Naive thymus-derived CD8-positive, alpha-beta T cell (primary cell): ENCODE data around the gene CERS3. TPM values are rescaled to one million over a fixed set of nuclear protein-coding genes. Genes with fewer than 3 reads are reported as not detected.

Experiments used
- ATAC-seq, 2 donors: fragments of 150-1000 bp; cut with Tn5 transposase in 1 of 2; sonication (Bioruptor Pico), chemical (Tn5 transposase) in 1 of 2; 1 replicate in 1 of 2; 2 replicates in 1 of 2; pipeline ENCODE4 v1.10.0; 2021; ENCODE audit warnings: mild to moderate bottlenecking in 2 of 2, moderate library complexity in 2 of 2
- POLR2A ChIA-PET: fragments of 350-600 bp; sonication (Branson Sonifier 250); formaldehyde crosslinking; loops from one replicate; lab custom pipeline; 2021; ENCODE audit warnings: antibody characterized with exemption; lab: Charles Lee
- DNase-seq, 10 donors: peaks; one replicate each; pipeline versions ENCODE4 v3.0.0 to v3.0.0-alpha.2; 2020 to 2022
- H3K27ac Mint-ChIP-seq, 10 donors: one replicate each; pipeline ENCODE4 v1.8.0; 2020 to 2022; ENCODE audit warnings: mild to moderate bottlenecking in 10 of 10, mixed read lengths in 10 of 10, moderate library complexity in 4 of 10, inconsistent platforms in 1 of 10
- H3K27me3 Mint-ChIP-seq, 5 donors: one replicate each; pipeline ENCODE4 v1.8.0; 2021 to 2022; ENCODE audit warnings: mixed read lengths in 5 of 5
- H3K36me3 Mint-ChIP-seq, 3 donors: one replicate each; pipeline ENCODE4 v1.8.0; 2020 to 2022; ENCODE audit warnings: mixed read lengths in 3 of 3, mild to moderate bottlenecking in 2 of 3, inconsistent platforms in 1 of 3
- H3K4me1 Mint-ChIP-seq, 4 donors: one replicate each; pipeline ENCODE4 v1.8.0; 2021 to 2022; ENCODE audit warnings: mixed read lengths in 4 of 4
- H3K4me3 Mint-ChIP-seq, 10 donors: one replicate each; pipeline ENCODE4 v1.8.0; 2020 to 2022; ENCODE audit warnings: mild to moderate bottlenecking in 10 of 10, mixed read lengths in 10 of 10, moderate library complexity in 6 of 10, inconsistent platforms in 1 of 10
- H3K9me3 Mint-ChIP-seq, 9 donors: one replicate each; pipeline ENCODE4 v1.8.0; 2020 to 2022; ENCODE audit warnings: mixed read lengths in 9 of 9, mild to moderate bottlenecking in 3 of 9, inconsistent platforms in 1 of 9, moderate library complexity in 1 of 9
- polyA plus RNA-seq, 3 donors: library from polyadenylated mRNA; unstranded; fragments of 300-500 nt; fragmentation: Illumina TruSeq; gene quantifications; one replicate each; pipeline ENCODE4 v1.2.3, GENCODE V29; 2021
- total RNA-seq, 8 experiments: library from RNA in 2 of 8; stranded (reverse) in 2 of 8; gene quantifications; one replicate each; pipeline ENCODE4 v1.2.3 and lab custom pipeline; 2021 to 2026

The CERS3 gene
- total and polyA plus RNA-seq, 5 experiments from 2014 or later, result 0.20 to 1.5 (median 0.50) TPM

DNA sequence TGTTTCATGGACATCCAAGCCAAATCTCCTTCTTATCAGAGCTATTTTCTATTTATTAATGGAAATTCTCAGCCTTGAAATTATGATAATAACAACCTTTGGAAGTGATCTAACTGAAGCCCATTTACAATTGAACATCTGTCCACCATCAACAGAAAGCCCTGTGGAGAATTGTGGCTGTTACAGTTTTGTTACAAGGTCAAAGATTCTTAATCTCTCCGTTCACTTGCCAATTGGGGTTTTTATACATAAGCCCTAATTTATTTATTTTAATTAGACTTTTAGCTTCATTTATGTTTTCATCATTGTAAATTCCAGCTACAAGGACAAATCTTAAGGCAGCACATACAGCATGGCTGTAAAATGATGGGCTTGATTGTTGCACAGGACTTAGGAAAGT lies 3.3 kb downstream of the CERS3 start:
- peaks cover 0 to 5% (median 0%) of the 10 kb centered on the region in 9 donors for H3K9me3 Mint-ChIP-seq

DNA sequence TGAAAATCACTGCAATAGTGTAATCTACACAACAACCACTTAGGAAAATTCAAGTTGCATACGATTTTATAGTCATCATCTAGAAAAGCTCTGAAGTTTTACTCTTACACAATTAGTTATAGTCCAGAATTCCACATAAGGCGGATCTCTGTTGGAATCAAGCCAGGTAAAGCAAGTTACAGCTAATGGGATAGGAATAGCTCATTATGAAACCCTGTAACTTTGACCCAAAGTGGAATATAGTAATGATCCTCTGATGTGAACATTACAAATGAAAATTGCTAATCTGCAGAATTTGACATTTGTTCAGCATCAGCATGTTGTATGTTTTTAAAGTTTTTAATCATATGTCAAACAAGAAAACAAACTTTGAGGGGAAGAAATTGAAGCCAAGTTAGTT lies 4.4 kb downstream of the CERS3 start:
- DNase-seq (no peak), ATAC-seq (no peak)
- no peak overlapping the region for H3K27ac Mint-ChIP-seq
- H3K4me1 Mint-ChIP-seq, result peaks cover 11 to 25% (median 20%) of the 10 kb centered on the region in 4 donors
- POLR2A ChIA-PET, result no interaction called here
- H3K4me3 Mint-ChIP-seq, result no peak overlapping the region
- H3K27me3 Mint-ChIP-seq, result peaks cover 0 to 2% (median 0%) of the 10 kb centered on the region in 5 donors
- H3K36me3 Mint-ChIP-seq, result peaks cover 0 to 19% (median 0%) of the 10 kb centered on the region in 3 donors
- peaks cover 0 to 5% (median 0%) of the 10 kb centered on the region in 9 donors for H3K9me3 Mint-ChIP-seq

More for the DNA sequence above, 3.3 kb downstream of the CERS3 start:
- Mint-ChIP-seq H3K36me3 (peaks cover 0 to 19% (median 3%) of the 10 kb centered on the region in 3 donors), H3K27ac (no peak overlapping the region), H3K4me1 (peaks cover 9 to 24% (median 10%) of the 10 kb centered on the region in 4 donors), H3K4me3 (no peak overlapping the region), H3K27me3 (peaks cover 0 to 2% (median 0%) of the 10 kb centered on the region in 5 donors)
- ATAC-seq (no peak), DNase-seq (no peak)
- POLR2A ChIA-PET, result no interaction called here

DNA sequence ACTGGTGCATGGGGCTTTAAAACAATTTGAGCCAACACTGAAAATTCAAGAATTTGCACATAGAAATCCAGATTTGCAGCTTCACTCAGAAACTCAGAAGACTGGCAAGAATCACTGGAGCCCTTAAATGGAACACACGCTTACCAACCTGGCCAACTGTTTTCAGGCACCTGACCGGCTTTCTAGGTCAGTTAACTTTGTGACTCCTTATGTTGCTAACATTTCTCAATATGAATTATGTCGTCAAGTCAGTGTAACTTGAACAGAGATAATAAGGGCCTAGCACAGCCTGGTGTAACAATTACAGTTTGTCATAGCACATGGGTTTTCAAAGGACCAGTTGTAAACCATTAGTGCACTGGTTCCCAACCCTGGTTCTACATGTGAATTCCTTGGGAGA lies 6.8 kb downstream of the CERS3 start:
- Mint-ChIP-seq H3K4me1 (peaks cover 11 to 26% (median 23%) of the 10 kb centered on the region in 4 donors), H3K4me3 (no peak overlapping the region), H3K9me3 (peaks cover 0 to 5% (median 0%) of the 10 kb centered on the region in 9 donors), H3K36me3 (peaks cover 0 to 13% (median 0%) of the 10 kb centered on the region in 3 donors), H3K27ac (no peak overlapping the region), H3K27me3 (peaks cover 0 to 2% (median 0%) of the 10 kb centered on the region in 5 donors)
- DNase-seq (no peak), ATAC-seq (no peak)
- POLR2A ChIA-PET, result interaction anchor here (0.7 kb wide), 1 partner anchor 80 kb away, joined by 3 read pairs; the partner anchor contains the start of genes ASB7 and LINS1

DNA sequence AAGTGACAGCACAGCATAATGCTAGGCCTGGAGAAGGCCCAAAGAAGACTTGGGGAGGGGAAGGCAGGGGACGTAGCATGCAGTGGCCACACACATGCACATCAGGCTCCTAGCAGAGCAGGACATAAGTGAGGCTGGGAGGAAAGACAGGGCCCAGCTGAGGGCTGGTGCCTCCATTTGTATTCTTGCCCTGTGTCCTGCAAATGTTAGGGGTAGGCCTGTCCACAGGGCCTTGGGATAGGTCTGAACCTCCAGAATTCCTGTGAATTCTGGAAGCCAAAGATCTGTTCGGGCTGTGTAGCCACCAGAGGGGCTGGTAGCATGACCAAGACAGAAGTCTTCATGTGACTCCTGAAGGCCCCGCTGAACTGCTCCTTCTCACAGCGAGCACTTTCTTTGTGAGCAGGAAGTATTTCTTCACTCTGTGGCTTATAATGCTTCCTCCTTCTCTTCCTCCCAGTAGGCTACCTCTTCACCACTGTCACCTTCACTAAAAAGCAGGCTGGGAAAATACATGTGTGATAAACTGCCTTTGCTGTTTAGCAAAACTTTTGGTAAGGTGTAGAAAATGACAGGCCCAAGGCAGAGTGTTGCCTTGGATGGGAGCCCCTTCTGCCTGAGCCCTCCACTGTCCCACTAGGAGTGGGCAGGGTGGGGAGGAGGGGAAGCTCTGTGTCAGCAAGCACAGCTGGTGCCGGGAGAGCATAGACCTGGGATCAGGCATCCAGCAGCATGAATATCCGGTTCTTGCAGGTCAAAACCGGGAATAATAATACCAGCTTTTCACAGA lies 8.4 kb downstream of the CERS3 start:
- H3K9me3 Mint-ChIP-seq, result peaks cover 0 to 5% (median 0%) of the 10 kb centered on the region in 9 donors
- peak overlapping the region; percentile 50 to 92 (median 68) for H3K27ac Mint-ChIP-seq
- ATAC-seq, result peak; percentile 39 to 46
- peaks cover 0 to 13% (median 0%) of the 10 kb centered on the region in 3 donors for H3K36me3 Mint-ChIP-seq
- H3K27me3 Mint-ChIP-seq, result peaks cover 0 to 2% (median 0%) of the 10 kb centered on the region in 5 donors
- H3K4me1 Mint-ChIP-seq, result peaks cover 11 to 26% (median 23%) of the 10 kb centered on the region in 4 donors
- POLR2A ChIA-PET, result no interaction called here
- DNase-seq, result no peak
- H3K4me3 Mint-ChIP-seq, result peak overlapping the region in 8 of 10 donors; percentile 18 to 71 (median 60)

DNA sequence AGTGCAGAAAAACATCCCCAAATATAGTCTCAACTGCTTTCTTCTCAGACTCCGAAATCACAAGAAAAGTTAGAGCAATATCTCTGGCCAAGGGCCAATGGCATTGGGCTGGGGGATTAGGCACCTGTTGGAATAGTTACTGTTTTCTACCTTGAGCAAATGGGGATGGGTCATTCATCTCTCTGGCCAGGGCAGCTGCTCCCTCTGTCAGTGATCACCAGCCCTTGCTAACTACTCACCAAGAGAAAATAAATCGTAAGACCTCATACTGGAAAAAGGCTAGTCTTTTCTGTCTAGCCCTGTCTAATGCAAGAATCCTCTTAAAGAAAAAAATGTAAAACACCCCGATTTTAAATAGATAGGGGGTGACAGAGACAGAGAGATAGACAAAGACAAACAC lies 10.9 kb downstream of the CERS3 start:
- no peak overlapping the region for H3K4me3 Mint-ChIP-seq
- POLR2A ChIA-PET, result no interaction called here
- no peaks in the 10 kb centered on the region for H3K27me3 Mint-ChIP-seq
- H3K4me1 Mint-ChIP-seq, result peaks cover 13 to 26% (median 23%) of the 10 kb centered on the region in 4 donors
- DNase-seq (no peak), ATAC-seq (no peak)
- peak overlapping the region in 4 of 10 donors; percentile 22 to 86 (median 61) for H3K27ac Mint-ChIP-seq
- no peaks in the 10 kb centered on the region for H3K9me3 Mint-ChIP-seq
- H3K36me3 Mint-ChIP-seq, result peaks cover 0 to 4% (median 0%) of the 10 kb centered on the region in 3 donors

DNA sequence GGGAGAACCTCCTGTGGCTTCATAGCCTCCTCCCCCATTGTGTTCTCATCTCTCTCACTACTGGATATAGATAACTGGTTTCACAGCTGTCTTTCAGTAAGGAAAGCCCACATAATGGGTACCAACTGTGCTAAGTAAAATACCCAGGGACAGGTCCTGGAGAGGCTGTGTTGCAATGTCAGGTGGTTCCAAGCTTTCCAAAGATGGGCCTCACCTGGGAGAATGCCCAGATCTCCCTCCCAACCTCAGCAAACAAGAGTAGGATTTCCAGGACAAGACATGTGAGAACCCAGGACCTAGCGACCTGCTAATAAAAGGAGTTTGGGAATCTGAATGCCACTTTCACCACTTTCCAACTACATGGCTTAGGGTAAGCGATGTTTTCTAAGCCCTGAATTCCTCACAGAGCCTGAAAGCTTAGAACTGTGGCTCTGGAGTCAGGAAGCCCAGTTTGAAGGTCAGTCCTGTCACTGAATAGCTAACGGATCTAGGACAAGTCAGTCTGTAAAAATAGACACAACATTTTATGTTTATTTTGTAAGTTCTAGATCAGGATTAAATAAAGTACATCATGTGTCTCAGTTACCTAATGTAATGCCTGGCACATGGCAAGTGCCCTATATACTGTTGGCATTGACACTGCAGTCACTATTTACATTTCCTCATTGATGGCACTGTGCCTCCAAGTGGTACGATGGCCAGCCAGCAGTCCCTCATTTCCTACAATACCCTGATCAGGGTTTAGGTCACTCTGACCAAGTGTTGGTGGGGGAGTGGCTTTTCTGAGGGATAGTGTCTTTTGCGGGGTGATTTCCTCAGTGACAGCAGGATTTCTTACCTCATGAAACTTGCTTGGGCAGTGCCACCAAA lies 11.9 kb downstream of the CERS3 start:
- Mint-ChIP-seq H3K36me3 (peaks cover 0 to 4% (median 0%) of the 10 kb centered on the region in 3 donors), H3K27ac (peak overlapping the region in 1 of 10 donors; percentile 22), H3K27me3 (no peaks in the 10 kb centered on the region), H3K4me3 (no peak overlapping the region), H3K9me3 (no peaks in the 10 kb centered on the region), H3K4me1 (peaks cover 13 to 26% (median 21%) of the 10 kb centered on the region in 4 donors)
- no peak for DNase-seq
- POLR2A ChIA-PET, result no interaction called here
- no peak for ATAC-seq

DNA sequence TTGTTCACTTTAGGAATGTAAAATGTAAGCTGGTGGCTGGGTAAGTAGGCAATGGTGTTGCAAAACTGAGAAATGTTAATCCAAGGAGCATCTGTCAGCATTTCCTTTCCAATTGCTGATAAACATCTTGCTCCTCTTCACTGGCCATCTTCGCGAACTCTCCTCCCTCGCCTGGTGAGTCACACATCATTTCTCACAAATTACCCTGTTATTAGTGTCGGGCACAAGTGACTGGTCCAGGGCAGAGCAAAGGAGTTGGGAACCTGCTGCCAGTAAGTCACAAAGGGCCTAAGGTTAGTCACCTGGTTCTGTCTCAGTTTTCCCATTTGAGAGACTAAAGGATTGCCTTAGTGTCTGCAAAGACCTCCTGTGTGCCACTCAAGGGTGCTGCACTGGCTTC lies 13.0 kb downstream of the CERS3 start:
- Mint-ChIP-seq H3K36me3 (peaks cover 0 to 4% (median 0%) of the 10 kb centered on the region in 3 donors), H3K27me3 (no peaks in the 10 kb centered on the region), H3K4me3 (no peak overlapping the region), H3K27ac (peak overlapping the region in 2 of 10 donors; percentile 34 to 58), H3K4me1 (peaks cover 9 to 20% (median 14%) of the 10 kb centered on the region in 4 donors), H3K9me3 (no peaks in the 10 kb centered on the region)
- DNase-seq (no peak), ATAC-seq (no peak)
- POLR2A ChIA-PET, result no interaction called here

DNA sequence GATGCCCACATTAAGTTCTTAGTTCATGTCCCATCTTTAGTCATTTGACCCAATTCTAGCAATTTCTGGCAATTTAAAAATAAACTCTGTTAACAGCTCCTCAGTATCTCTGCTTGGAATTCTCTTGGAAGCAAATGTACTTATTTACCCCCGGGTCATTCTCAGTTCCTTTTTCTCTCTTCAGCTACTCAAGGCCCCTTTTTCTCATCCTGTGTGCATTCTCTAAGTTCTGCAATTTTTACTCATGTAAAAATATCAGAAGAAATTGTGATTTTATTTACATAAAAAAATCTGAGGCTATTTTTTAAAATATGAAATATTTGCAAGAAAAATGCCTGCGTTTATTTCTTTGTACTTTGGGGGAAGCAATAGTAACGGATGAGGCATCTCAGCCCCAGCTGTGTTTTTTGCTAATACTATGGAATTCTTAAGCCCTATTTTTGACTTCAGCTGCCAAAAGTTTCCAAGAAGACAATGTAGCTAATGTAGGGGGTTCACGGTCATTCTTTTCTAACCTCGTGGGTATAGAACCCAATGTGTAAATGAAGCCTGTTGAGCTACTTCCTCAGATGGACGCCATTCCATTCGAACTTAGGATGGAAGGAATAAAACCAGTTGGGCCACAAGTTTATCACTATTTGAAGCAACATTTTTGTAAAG lies 20.0 kb downstream of the CERS3 start:
- no peak overlapping the region for H3K4me3 Mint-ChIP-seq
- H3K36me3 Mint-ChIP-seq, result peaks cover 0 to 16% (median 4%) of the 10 kb centered on the region in 3 donors
- peaks cover 0 to 3% (median under 1%) of the 10 kb centered on the region in 4 donors for H3K4me1 Mint-ChIP-seq
- no peak overlapping the region for H3K27ac Mint-ChIP-seq
- DNase-seq, result no peak
- no peak for ATAC-seq
- peaks cover 0 to 2% (median 0%) of the 10 kb centered on the region in 9 donors for H3K9me3 Mint-ChIP-seq
- POLR2A ChIA-PET, result no interaction called here
- no peaks in the 10 kb centered on the region for H3K27me3 Mint-ChIP-seq

DNA sequence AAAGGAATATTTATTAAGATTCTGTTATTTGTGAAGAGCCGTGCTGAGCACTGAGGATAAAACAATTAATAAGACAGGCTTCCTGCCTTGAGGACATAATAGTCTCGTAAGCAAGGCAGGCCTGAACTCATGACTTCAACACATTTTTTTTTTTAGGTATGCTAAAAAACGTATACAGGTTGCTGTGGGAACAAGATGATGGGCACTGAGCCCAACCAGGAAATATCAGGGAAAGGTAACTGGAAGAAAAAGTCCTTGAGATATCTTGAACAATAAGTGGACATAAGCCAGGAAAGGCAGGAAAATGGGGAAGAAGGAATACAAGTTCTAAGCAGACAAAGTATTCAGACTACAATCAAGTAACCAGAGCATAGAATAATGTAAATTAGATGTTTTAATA lies 26.1 kb downstream of the CERS3 start:
- no peaks in the 10 kb centered on the region for H3K9me3 Mint-ChIP-seq
- peaks cover 0 to 5% (median 0%) of the 10 kb centered on the region in 5 donors for H3K27me3 Mint-ChIP-seq
- no peak for ATAC-seq
- no peak overlapping the region for H3K27ac Mint-ChIP-seq
- peaks cover 0 to 3% (median 0%) of the 10 kb centered on the region in 4 donors for H3K4me1 Mint-ChIP-seq
- peaks cover 0 to 29% (median 9%) of the 10 kb centered on the region in 3 donors for H3K36me3 Mint-ChIP-seq
- POLR2A ChIA-PET, result no interaction called here
- DNase-seq, result no peak
- H3K4me3 Mint-ChIP-seq, result no peak overlapping the region

DNA sequence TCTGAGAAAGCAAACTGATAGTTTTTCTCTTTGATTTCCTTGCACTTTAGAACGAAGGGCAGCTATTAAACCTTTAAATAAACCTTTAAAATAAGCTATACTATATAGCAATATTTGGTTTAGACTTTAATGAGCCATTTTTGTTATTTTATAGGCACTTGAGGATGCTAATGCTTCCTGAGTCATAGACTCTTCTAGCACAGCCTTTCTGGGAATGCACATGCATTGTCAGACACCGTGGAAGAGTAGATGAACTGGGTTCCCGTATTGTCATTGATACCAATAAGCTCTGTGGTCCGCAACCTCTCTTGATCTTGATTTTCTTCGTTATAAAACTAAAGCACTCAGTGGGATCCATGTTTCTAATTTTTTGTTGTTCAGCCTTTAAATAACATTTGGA lies 27.6 kb downstream of the CERS3 start:
- peaks cover 0 to 32% (median 9%) of the 10 kb centered on the region in 3 donors for H3K36me3 Mint-ChIP-seq
- no peaks in the 10 kb centered on the region for H3K4me1 Mint-ChIP-seq
- peaks cover 0 to 12% (median 3%) of the 10 kb centered on the region in 5 donors for H3K27me3 Mint-ChIP-seq
- no peak overlapping the region for H3K4me3 Mint-ChIP-seq
- no peak overlapping the region for H3K27ac Mint-ChIP-seq
- ATAC-seq (no peak), DNase-seq (no peak)
- POLR2A ChIA-PET, result no interaction called here
- H3K9me3 Mint-ChIP-seq, result no peaks in the 10 kb centered on the region

DNA sequence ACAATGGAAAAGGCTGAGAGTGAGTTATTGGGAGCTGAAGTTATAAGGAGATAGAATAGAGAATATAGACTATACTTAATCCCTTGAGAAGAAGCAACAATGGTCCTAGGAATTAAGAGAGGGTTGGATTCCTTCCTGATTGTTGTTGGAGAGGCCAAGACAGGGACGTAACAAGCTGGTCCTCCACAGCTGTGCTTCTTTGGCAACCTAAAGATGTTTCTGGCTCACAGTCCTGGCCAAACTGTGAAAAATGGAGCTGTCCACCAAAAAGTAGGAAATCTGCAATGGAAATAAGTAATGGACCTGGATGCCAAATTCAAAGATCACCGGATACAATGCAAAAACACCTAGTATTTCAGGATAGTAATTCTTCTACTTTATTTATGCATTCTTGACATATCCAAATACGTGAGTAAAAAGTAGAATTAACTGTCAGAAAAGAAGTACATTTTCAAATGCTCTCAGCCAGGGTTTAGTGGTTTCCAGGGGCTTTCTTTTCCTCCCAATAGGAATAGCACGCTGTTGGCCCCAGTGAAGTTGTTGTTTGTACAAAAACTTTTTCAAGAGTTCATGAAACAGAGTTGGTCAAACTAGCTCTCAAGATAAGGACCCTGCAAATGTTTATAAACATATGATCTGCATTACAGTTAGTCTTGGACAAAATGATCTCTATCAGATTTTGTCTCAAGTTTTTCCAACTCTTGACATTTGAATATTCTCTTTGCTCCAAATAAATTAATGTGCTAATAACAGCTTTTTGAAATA lies 28.3 kb downstream of the CERS3 start:
- Mint-ChIP-seq H3K4me1 (no peaks in the 10 kb centered on the region), H3K27ac (no peak overlapping the region), H3K4me3 (no peak overlapping the region), H3K27me3 (peaks cover 0 to 12% (median 3%) of the 10 kb centered on the region in 5 donors), H3K9me3 (no peaks in the 10 kb centered on the region), H3K36me3 (peaks cover 0 to 32% (median 9%) of the 10 kb centered on the region in 3 donors)
- ATAC-seq (no peak), DNase-seq (no peak)
- POLR2A ChIA-PET, result no interaction called here
